HEK293 (cell line): ENCODE results near the gene LENEP.
"Not testable (repeated sequence)": the region's sequence is repeated elsewhere in the genome, so short reads cannot be mapped to it uniquely, and the experiment has no call there.

Experiments
- IKZF3 ChIP-seq: fragments of 450-650 bp; IDR thresholded peaks from 2 replicates; pipeline ENCODE4 v1.5.0; 2018; ENCODE audit warnings: missing biosample characterization, mild to moderate bottlenecking, missing genetic modification characterization, moderate library complexity
- ZFP3 ChIP-seq: fragments of 450-650 bp; formaldehyde crosslinking; IDR thresholded peaks from 2 replicates; pipeline ENCODE4 v1.5.1; 2016; ENCODE audit warnings: low read depth, missing biosample characterization, missing genetic modification characterization
- ZNF664 ChIP-seq: fragments of 450-650 bp; formaldehyde crosslinking; IDR thresholded peaks from 2 replicates; pipeline ENCODE4 v1.5.1; 2016; ENCODE audit warnings: missing biosample characterization, missing genetic modification characterization

- TF ChIP-seq ZNF664; IKZF3; ZFP3 (tag by site-specific recombination): not testable (repeated sequence)
Observed at GRCh38 chr1:154986736-154987135, 6.7 kb upstream of the LENEP start.
